Measurements from ENCODE around the gene ZNF566. TPM values are rescaled to one million over a fixed set of nuclear protein-coding genes. Genes with fewer than 3 reads are reported as not detected.
A peak's percentile ranks its signal among the peaks of the same experiment; 100 is the strongest.
"Not testable (repeated sequence)": the region's sequence is repeated elsewhere in the genome, so short reads cannot be mapped to it uniquely, and the experiment has no call there.

Gene ZNF566
- total RNA-seq, 1 experiment from 2014 or later, result 11.6 TPM

DNA sequence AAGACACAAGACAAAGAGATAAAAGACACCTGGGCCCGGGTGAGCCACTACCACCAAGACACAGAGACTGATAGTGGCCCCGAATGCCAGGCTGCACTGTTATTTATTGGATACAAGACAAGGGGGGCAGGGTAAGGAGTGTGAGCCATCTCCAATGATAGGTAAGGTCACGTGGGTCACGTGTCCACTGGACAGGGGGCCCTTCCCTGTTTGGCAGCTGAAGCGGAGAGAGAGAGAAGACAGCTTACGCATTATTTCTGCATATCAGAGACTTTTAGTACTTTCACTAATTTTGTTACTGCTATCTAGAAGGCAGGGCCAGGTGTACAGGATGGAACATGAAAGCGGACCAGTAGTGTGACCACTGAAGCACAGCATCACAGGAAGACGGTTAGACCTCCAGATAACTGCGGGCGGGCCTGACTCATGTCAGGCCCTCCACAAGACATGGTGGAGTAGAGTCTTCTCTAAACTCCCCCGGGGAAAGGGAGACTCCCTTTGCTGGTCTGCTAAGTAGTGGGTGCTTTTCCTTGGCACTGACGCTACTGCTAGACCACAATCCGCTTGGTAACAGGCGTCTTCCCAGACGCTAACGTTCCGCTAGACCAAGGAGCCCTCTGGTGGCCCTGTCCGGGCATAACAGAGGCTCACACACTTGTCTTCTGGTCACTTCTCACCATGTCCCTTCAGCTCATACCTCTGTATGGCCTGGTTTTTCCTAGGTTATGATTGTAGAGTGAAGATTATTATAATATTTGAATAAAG is 3.5 kb upstream of the ZNF566 start:
- BruUV-seq (replicated peaks); H3K27ac Mint-ChIP-seq (ENCODE audit: unreplicated experiment); H3K27me3 ChIP-seq (replicated peaks; ENCODE audit: control insufficient read depth, insufficient read depth, low read length); H3K4me1 ChIP-seq; H3K4me3 ChIP-seq (ENCODE audit: low read depth, low read length); H3K27me3 Mint-ChIP-seq (ENCODE audit: insufficient read depth, unreplicated experiment); POLR2A ChIA-PET; intact Hi-C loops (cut with micrococcal nuclease; ENCODE audit: unreplicated experiment); H3K9me3 ChIP-seq; H3K36me3 ChIP-seq (ENCODE audit: control insufficient read depth, insufficient read depth, low read length); H3K4me3 Mint-ChIP-seq (ENCODE audit: unreplicated experiment): not testable (repeated sequence)
- DNase-seq, result peak; percentile 45 to 57
- H3K36me3 Mint-ChIP-seq (ENCODE audit: insufficient read depth, unreplicated experiment), result peaks cover 16% of the 10 kb centered on the region
- H3K4me1 Mint-ChIP-seq (ENCODE audit: low read depth, unreplicated experiment), result peaks cover 14% of the 10 kb centered on the region
- CTCF ChIA-PET, result interaction anchor here (0.6 kb wide), 1 partner anchor 323 kb away, joined by 3 read pairs; no protein-coding TSS in a partner anchor
- TF ChIP-seq, protein P1, sequence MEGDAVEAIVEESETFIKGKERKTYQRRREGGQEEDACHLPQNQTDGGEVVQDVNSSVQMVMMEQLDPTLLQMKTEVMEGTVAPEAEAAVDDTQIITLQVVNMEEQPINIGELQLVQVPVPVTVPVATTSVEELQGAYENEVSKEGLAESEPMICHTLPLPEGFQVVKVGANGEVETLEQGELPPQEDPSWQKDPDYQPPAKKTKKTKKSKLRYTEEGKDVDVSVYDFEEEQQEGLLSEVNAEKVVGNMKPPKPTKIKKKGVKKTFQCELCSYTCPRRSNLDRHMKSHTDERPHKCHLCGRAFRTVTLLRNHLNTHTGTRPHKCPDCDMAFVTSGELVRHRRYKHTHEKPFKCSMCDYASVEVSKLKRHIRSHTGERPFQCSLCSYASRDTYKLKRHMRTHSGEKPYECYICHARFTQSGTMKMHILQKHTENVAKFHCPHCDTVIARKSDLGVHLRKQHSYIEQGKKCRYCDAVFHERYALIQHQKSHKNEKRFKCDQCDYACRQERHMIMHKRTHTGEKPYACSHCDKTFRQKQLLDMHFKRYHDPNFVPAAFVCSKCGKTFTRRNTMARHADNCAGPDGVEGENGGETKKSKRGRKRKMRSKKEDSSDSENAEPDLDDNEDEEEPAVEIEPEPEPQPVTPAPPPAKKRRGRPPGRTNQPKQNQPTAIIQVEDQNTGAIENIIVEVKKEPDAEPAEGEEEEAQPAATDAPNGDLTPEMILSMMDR (IDR thresholded peaks at IDR 0.05; ENCODE audit: insufficient read depth in 1 of 2, low read depth in 1 of 2, low read length in 1 of 2, severe bottlenecking in 1 of 2, unreplicated experiment in 1 of 2), result peak; percentile 35 to 51
- H3K9me3 Mint-ChIP-seq (ENCODE audit: unreplicated experiment), result peaks cover 12% of the 10 kb centered on the region

DNA sequence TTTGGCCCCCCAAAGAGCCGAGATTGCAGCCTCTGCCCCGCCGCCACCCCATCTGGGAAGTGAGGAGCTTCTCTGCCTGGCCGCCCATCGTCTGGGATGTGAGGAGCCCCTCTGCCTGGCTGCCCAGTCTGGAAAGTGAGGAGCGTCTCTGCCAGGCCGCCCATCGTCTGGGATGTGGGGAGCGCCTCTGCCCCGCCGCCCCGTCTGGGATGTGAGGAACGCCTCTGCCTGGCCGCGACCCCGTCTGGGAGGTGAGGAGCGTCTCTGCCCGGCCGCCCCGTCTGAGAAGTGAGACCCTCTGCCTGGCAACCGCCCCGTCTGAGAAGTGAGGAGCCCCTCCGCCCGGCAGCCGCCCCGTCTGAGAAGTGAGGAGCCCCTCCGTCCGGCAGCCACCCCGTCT is 1.5 kb upstream of the ZNF566 start:
- H3K4me3 Mint-ChIP-seq (ENCODE audit: unreplicated experiment); intact Hi-C loops (cut with micrococcal nuclease; ENCODE audit: unreplicated experiment); DNase-seq; BruUV-seq (replicated peaks); H3K36me3 ChIP-seq (ENCODE audit: control insufficient read depth, insufficient read depth, low read length); POLR2A ChIA-PET; H3K9me3 ChIP-seq; CTCF ChIA-PET; H3K27me3 Mint-ChIP-seq (ENCODE audit: insufficient read depth, unreplicated experiment); H3K4me1 ChIP-seq; H3K4me3 ChIP-seq (ENCODE audit: low read depth, low read length); H3K27ac Mint-ChIP-seq (ENCODE audit: unreplicated experiment); H3K27me3 ChIP-seq (replicated peaks; ENCODE audit: control insufficient read depth, insufficient read depth, low read length): not testable (repeated sequence)
- peaks cover 22% of the 10 kb centered on the region for H3K36me3 Mint-ChIP-seq (ENCODE audit: insufficient read depth, unreplicated experiment)
- peaks cover 16% of the 10 kb centered on the region for H3K9me3 Mint-ChIP-seq (ENCODE audit: unreplicated experiment)
- peaks cover 14% of the 10 kb centered on the region for H3K4me1 Mint-ChIP-seq (ENCODE audit: low read depth, unreplicated experiment)

DNA sequence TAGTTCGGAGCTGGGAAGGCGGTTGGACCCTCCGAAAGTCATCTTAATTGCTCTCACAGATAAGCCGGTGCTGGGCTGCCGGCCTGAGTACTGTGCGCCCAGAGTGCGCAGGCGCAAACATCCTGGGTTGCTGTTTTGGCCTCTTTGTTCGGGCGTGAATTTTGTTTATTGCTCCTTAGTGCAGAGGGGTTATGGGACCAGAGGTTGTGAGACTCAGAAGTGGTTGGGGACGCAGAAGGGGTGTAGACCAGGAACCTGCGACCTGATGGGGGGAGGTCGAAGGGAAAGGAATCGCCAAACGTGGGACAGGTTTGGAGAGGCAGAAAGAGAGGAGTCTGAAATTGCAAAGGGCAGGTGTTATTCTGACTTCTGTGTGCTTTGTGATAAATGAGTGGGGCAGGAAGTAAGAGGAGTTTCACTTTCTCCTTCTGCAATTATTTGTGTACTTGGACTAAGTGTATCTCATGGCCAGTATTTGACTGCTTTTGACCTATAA is 607 bp upstream of the ZNF566 start:
- TSS peak; percentile 93 for BruUV-seq (replicated peaks)
- intact Hi-C loops (cut with micrococcal nuclease; ENCODE audit: unreplicated experiment), result loop anchor here (1.0 to 5.0 kb wide), 7 partner anchors 34 to 298 kb away; partner anchors contain the start of genes ZFP14, ZNF260, ZNF461 and ZNF529
- Mint-ChIP-seq H3K4me3 (ENCODE audit: unreplicated experiment) (peak overlapping the region; percentile 91), H3K36me3 (ENCODE audit: insufficient read depth, unreplicated experiment) (peaks cover 26% of the 10 kb centered on the region), H3K27ac (ENCODE audit: unreplicated experiment) (peak overlapping the region; percentile 99), H3K27me3 (ENCODE audit: insufficient read depth, unreplicated experiment) (no peaks in the 10 kb centered on the region), H3K9me3 (ENCODE audit: unreplicated experiment) (peaks cover 20% of the 10 kb centered on the region), H3K4me1 (ENCODE audit: low read depth, unreplicated experiment) (peaks cover 14% of the 10 kb centered on the region)
- Histone ChIP-seq H3K4me1 (no peaks in the 10 kb centered on the region), H3K9me3 (no peaks in the 10 kb centered on the region), H3K27me3 (replicated peaks; ENCODE audit: control insufficient read depth, insufficient read depth, low read length) (no peaks in the 10 kb centered on the region), H3K4me3 (ENCODE audit: low read depth, low read length) (peak overlapping the region; percentile 93), H3K36me3 (ENCODE audit: control insufficient read depth, insufficient read depth, low read length) (no peaks in the 10 kb centered on the region)
- CTCF ChIA-PET, result interaction anchor here (1.0 to 1.4 kb wide), 2 partner anchors 39 to 275 kb away, joined by 3 to 7 read pairs; partner anchors contain the start of genes ZNF146, ZNF260 and ZNF565
- TF ChIP-seq, protein P1 (IDR thresholded peaks at IDR 0.05; ENCODE audit: insufficient read depth in 1 of 2, low read depth in 1 of 2, low read length in 1 of 2, severe bottlenecking in 1 of 2, unreplicated experiment in 1 of 2), result no peak
- POLR2A ChIA-PET, result interaction anchor here (0.5 to 2.0 kb wide), 12 partner anchors 30 to 881 kb away, joined by 3 to 34 read pairs (median 7); partner anchors contain the start of genes ZFP14, ZNF146, ZNF260 and ZNF383
- DNase-seq, result peak in 1 of 2 experiments; percentile 95
